HepG2 (cell line): ENCODE data around the gene GNMT. TPM values are rescaled to one million over a fixed set of nuclear protein-coding genes. Genes with fewer than 3 reads are reported as not detected.

Experiments used
- AGO2 ChIP-seq: fragments of 200-400 bp; formaldehyde crosslinking; optimal IDR thresholded peaks from 2 replicates; pipeline ENCODE3; 2017; ENCODE audit warnings: mild to moderate bottlenecking, low read depth, low read length, moderate library complexity
- AHR ChIP-seq: IDR thresholded peaks from 2 replicates; pipeline ENCODE4 v1.6.1; 2018; ENCODE audit warnings: missing genetic modification reagents, missing compliant biosample characterization
- ARHGAP35 ChIP-seq: sonication (generic); formaldehyde crosslinking; IDR thresholded peaks from 2 replicates; pipeline ENCODE4 v1.9.0; 2022; ENCODE audit warnings: mild to moderate bottlenecking, inconsistent platforms, moderate library complexity, missing genetic modification reagents, borderline replicate concordance
- ATF7 ChIP-seq, 2 experiments: fragments of 450-650 bp in 1 of 2; sonication (generic) in 1 of 2; formaldehyde crosslinking in 1 of 2; IDR thresholded peaks; 2 replicates each; pipeline versions ENCODE4 v1.4.0 to v1.6.1; 2016 to 2020; ENCODE audit warnings: antibody characterized with exemption in 1 of 2, mild to moderate bottlenecking in 1 of 2, missing genetic modification reagents in 1 of 2
- ATM ChIP-seq: fragments of 450-650 bp; IDR thresholded peaks from 2 replicates; pipeline ENCODE4 v1.7.1; 2017; ENCODE audit warnings: mild to moderate bottlenecking, borderline replicate concordance
- EHMT2 ChIP-seq: fragments of 200-600 bp; sonication (generic); IDR thresholded peaks from 2 replicates; pipeline ENCODE4 v1.7.0; 2017; ENCODE audit warnings: antibody characterized with exemption, low read depth, low read length, borderline replicate concordance
- FOXC1 ChIP-seq: sonication (generic); formaldehyde crosslinking; IDR thresholded peaks from 2 replicates; pipeline ENCODE4 v1.8.0; 2022; ENCODE audit warnings: mild to moderate bottlenecking, missing genetic modification reagents, borderline replicate concordance
- JUN ChIP-seq: sonication (generic); formaldehyde crosslinking; IDR thresholded peaks from 2 replicates; pipeline ENCODE4 v1.4.0; 2020; ENCODE audit warnings: mild to moderate bottlenecking, missing genetic modification reagents
- KDM5A ChIP-seq: fragments of 200-600 bp; sonication (generic); IDR thresholded peaks from 2 replicates; pipeline ENCODE4 v1.7.0; 2018; ENCODE audit warnings: antibody characterized with exemption, mild to moderate bottlenecking, low read length, borderline replicate concordance
- KLF11 ChIP-seq: IDR thresholded peaks from 2 replicates; pipeline ENCODE4 v1.6.1; 2016; ENCODE audit warnings: missing compliant biosample characterization
- MTF2 ChIP-seq: sonication (generic); formaldehyde crosslinking; IDR thresholded peaks from 2 replicates; pipeline ENCODE4 v1.5.0; 2020; ENCODE audit warnings: missing genetic modification reagents, borderline replicate concordance
- NFYB ChIP-seq: sonication (generic); formaldehyde crosslinking; IDR thresholded peaks from 2 replicates; pipeline ENCODE4 v1.4.0; 2020; ENCODE audit warnings: missing genetic modification reagents
- PCBP1 ChIP-seq: fragments of 200-400 bp; formaldehyde crosslinking; IDR thresholded peaks from 2 replicates; pipeline ENCODE4 v1.6.1; 2017; ENCODE audit warnings: mild to moderate bottlenecking, low read depth, low read length, borderline replicate concordance
- PRMT3 ChIP-seq: sonication (generic); formaldehyde crosslinking; IDR thresholded peaks from 2 replicates; pipeline ENCODE4 v1.8.1; 2022; ENCODE audit warnings: low read depth, mild to moderate bottlenecking, moderate library complexity, missing genetic modification reagents, borderline replicate concordance
- SETDB1 ChIP-seq: sonication (generic); formaldehyde crosslinking; IDR thresholded peaks from 2 replicates; pipeline ENCODE4 v1.5.1; 2020; ENCODE audit warnings: missing genetic modification reagents, mild to moderate bottlenecking, borderline replicate concordance
- ZMYM4 ChIP-seq: sonication (generic); formaldehyde crosslinking; IDR thresholded peaks from 2 replicates; pipeline ENCODE4 v1.8.1; 2023; ENCODE audit warnings: mild to moderate bottlenecking, missing genetic modification reagents
- ZNF33A ChIP-seq: sonication (generic); formaldehyde crosslinking; IDR thresholded peaks from 2 replicates; pipeline ENCODE4 v1.5.1; 2020; ENCODE audit warnings: missing genetic modification reagents, mild to moderate bottlenecking, moderate library complexity, borderline replicate concordance
- polyA plus RNA-seq, 8 experiments: library from polyadenylated mRNA; depleted of rRNA in 3 of 8; stranded (reverse) in 7 of 8; unstranded in 1 of 8; fragments of >200 nt; fragmentation: Illumina TruSeq in 4 of 8; extraction: Trizol in 4 of 8; gene quantifications; 2 replicates each; pipeline versions ENCODE4 v1.2.1 to v1.2.3, GENCODE V29; 2011 to 2016; ENCODE audit warnings: low read depth in 4 of 8, missing spikeins in 1 of 8, mixed read lengths in 1 of 8; ENCODE audit not compliant: insufficient read depth in 1 of 8
- total RNA-seq, 5 experiments: library from RNA; depleted of rRNA; stranded (reverse); fragments of >200 nt; fragmentation: Illumina TruSeq; extraction: Trizol; gene quantifications; 2 replicates each; pipeline ENCODE4 v1.2.3, GENCODE V29; 2016; ENCODE audit warnings: low read depth in 1 of 5
- TF ChIP-seq, protein P1 (sequence below): sonication (generic); formaldehyde crosslinking; IDR thresholded peaks from 2 replicates; pipeline ENCODE4 v1.8.0; 2022; ENCODE audit warnings: missing genetic modification reagents, mild to moderate bottlenecking, borderline replicate concordance

The GNMT gene
- total and polyA plus RNA-seq, 2 of the 13 experiments (the other 11 are each of a cell fraction or from before 2014, with no cell fraction given), result 2.8 to 7.0 TPM

DNA sequence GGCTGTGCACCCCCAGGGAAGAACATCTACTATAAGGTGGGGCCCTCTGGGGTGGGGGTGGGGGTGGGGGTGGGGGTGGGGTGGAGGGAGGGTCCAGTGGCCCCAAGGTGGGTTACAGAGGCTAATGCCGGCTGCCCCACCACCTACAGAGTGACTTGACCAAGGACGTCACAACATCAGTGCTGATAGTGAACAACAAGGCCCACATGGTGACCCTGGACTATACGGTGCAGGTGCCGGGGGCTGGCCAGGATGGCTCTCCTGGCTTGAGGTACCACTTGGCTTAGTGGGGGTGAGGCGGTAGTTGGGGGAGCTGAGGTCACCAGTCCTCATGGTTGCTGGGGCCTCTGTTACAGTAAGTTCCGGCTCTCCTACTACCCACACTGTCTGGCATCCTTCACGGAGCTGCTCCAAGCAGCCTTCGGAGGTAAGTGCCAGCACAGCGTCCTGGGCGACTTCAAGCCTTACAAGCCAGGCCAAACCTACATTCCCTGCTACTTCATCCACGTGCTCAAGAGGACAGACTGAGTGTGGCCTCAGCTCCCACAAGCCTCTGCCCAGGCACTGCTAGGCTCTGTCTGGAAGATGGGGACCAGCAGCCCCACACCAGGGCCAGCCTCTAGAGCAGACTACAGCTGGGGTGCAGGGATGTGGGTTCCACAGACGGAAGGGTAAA lies 2.8 kb downstream of the GNMT start (continued):
- 0 out of 2 replicates have a peak, but pooled peaks have one; percentile 32 for TF ChIP-seq ZMYM4 (CRISPR knock-in tag)
- TF ChIP-seq ZNF33A (CRISPR knock-in tag), result no peak
- no peak for TF ChIP-seq KDM5A
- no peak for TF ChIP-seq SETDB1 (CRISPR knock-in tag)
- 0 out of 2 replicates have a peak, but pooled peaks have one; percentile 19 for TF ChIP-seq FOXC1 (CRISPR knock-in tag)
- TF ChIP-seq MTF2, result 0 out of 2 replicates have a peak, but pooled peaks have one; percentile 40
- no peak for TF ChIP-seq JUN (CRISPR knock-in tag)
- 0 out of 2 replicates have a peak, but pooled peaks have one; percentile 14 for TF ChIP-seq AHR (CRISPR knock-in tag)
- peak; percentile 74; the same call in 1 of the 2 replicates for TF ChIP-seq PCBP1
- no peak for TF ChIP-seq ATM
- no peak for TF ChIP-seq KLF11 (CRISPR knock-in tag)
- TF ChIP-seq AGO2, result no peak
- TF ChIP-seq PRMT3, result no peak
- TF ChIP-seq, protein P1, sequence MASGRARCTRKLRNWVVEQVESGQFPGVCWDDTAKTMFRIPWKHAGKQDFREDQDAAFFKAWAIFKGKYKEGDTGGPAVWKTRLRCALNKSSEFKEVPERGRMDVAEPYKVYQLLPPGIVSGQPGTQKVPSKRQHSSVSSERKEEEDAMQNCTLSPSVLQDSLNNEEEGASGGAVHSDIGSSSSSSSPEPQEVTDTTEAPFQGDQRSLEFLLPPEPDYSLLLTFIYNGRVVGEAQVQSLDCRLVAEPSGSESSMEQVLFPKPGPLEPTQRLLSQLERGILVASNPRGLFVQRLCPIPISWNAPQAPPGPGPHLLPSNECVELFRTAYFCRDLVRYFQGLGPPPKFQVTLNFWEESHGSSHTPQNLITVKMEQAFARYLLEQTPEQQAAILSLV (CRISPR knock-in tag), result no peak
- no peak for TF ChIP-seq NFYB (CRISPR knock-in tag)
- TF ChIP-seq ARHGAP35 (CRISPR knock-in tag), result no peak
- TF ChIP-seq ATF7 (IDR thresholded peaks at IDR 0.05), result no peak
- 0 out of 2 replicates have a peak, but pooled peaks have one; percentile 6 for TF ChIP-seq ATF7 (CRISPR knock-in tag; IDR thresholded peaks at IDR 0.05)
- TF ChIP-seq EHMT2, result no peak
- TF ChIP-seq, all 625 proteins: peak for 9
